ENCODE data around the gene ART5. TPM values are rescaled to one million over a fixed set of nuclear protein-coding genes. Genes with fewer than 3 reads are reported as not detected.

The ART5 gene
- total and polyA plus RNA-seq, 2 donors (not counting 1 experiment from before 2014, with no cell fraction given), result 0.50 TPM; not detected in 1

- no peaks in the 10 kb centered on the region for H3K27me3 ChIP-seq (ENCODE audit: control insufficient read depth, insufficient read depth, low read length)
- H3K27ac ChIP-seq (ENCODE audit: insufficient read depth, low read length), result no peak overlapping the region
- no peaks in the 10 kb centered on the region for H3K79me2 ChIP-seq (ENCODE audit: control insufficient read depth, insufficient read depth, low read length)
- TF ChIP-seq EZH2 (IDR thresholded peaks at IDR 0.05; ENCODE audit: low read length, missing control alignments), result no peak
- TF ChIP-seq, protein P1, sequence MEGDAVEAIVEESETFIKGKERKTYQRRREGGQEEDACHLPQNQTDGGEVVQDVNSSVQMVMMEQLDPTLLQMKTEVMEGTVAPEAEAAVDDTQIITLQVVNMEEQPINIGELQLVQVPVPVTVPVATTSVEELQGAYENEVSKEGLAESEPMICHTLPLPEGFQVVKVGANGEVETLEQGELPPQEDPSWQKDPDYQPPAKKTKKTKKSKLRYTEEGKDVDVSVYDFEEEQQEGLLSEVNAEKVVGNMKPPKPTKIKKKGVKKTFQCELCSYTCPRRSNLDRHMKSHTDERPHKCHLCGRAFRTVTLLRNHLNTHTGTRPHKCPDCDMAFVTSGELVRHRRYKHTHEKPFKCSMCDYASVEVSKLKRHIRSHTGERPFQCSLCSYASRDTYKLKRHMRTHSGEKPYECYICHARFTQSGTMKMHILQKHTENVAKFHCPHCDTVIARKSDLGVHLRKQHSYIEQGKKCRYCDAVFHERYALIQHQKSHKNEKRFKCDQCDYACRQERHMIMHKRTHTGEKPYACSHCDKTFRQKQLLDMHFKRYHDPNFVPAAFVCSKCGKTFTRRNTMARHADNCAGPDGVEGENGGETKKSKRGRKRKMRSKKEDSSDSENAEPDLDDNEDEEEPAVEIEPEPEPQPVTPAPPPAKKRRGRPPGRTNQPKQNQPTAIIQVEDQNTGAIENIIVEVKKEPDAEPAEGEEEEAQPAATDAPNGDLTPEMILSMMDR (conservative IDR thresholded peaks at IDR 0.05 in 1 of 2, IDR thresholded peaks at IDR 0.05 in 1 of 2; ENCODE audit: low read depth in 1 of 2, low read length in 2 of 2), result no peak
- H3K4me1 ChIP-seq (ENCODE audit: control insufficient read depth, extremely low read depth, insufficient read depth, low read length), result no peaks in the 10 kb centered on the region
- H3K9me3 ChIP-seq (ENCODE audit: control insufficient read depth, insufficient read depth, low read depth, low read length), result no peaks in the 10 kb centered on the region
- no peak overlapping the region for H3K4me3 ChIP-seq (replicated peaks in 1 of 4; ENCODE audit: control extremely low read depth in 1 of 4, insufficient read depth in 1 of 4, low read depth in 3 of 4, low read length in 4 of 4)
- no peak overlapping the region for H3K4me2 ChIP-seq (ENCODE audit: extremely low read depth, insufficient read depth, low read length)
- H4K20me1 ChIP-seq (ENCODE audit: control insufficient read depth, extremely low read depth, insufficient read depth, low read length), result no peaks in the 10 kb centered on the region
- H2AFZ ChIP-seq (ENCODE audit: low read length), result no peak overlapping the region
- no peak overlapping the region for H3K9ac ChIP-seq (ENCODE audit: insufficient read depth, low read length)
- DNase-seq (ENCODE audit: low read depth in 2 of 2), result no peak
- no peaks in the 10 kb centered on the region for H3K36me3 ChIP-seq (ENCODE audit: control insufficient read depth, insufficient read depth, low read length)
Measured at GRCh38 chr11:3622521-3622920, 19.3 kb downstream of the ART5 start.

GRCh38 chr11:3617990-3618389 is 23.8 kb downstream of the ART5 start:
- DNase-seq (ENCODE audit: low read depth in 2 of 2), result no peak
- Histone ChIP-seq H3K36me3 (ENCODE audit: control insufficient read depth, insufficient read depth, low read length) (no peaks in the 10 kb centered on the region), H3K4me2 (ENCODE audit: extremely low read depth, insufficient read depth, low read length) (no peak overlapping the region), H3K4me3 (replicated peaks in 1 of 4; ENCODE audit: control extremely low read depth in 1 of 4, insufficient read depth in 1 of 4, low read depth in 3 of 4, low read length in 4 of 4) (no peak overlapping the region), H3K27ac (ENCODE audit: insufficient read depth, low read length) (no peak overlapping the region), H3K9me3 (ENCODE audit: control insufficient read depth, insufficient read depth, low read depth, low read length) (no peaks in the 10 kb centered on the region), H3K27me3 (ENCODE audit: control insufficient read depth, insufficient read depth, low read length) (no peaks in the 10 kb centered on the region), H4K20me1 (ENCODE audit: control insufficient read depth, extremely low read depth, insufficient read depth, low read length) (no peaks in the 10 kb centered on the region), H2AFZ (ENCODE audit: low read length) (no peak overlapping the region), H3K79me2 (ENCODE audit: control insufficient read depth, insufficient read depth, low read length) (no peaks in the 10 kb centered on the region), H3K9ac (ENCODE audit: insufficient read depth, low read length) (no peak overlapping the region), H3K4me1 (ENCODE audit: control insufficient read depth, extremely low read depth, insufficient read depth, low read length) (no peaks in the 10 kb centered on the region)
- TF ChIP-seq, protein P1 (conservative IDR thresholded peaks at IDR 0.05 in 1 of 2, IDR thresholded peaks at IDR 0.05 in 1 of 2; ENCODE audit: low read depth in 1 of 2, low read length in 2 of 2), result no peak
- no peak for TF ChIP-seq EZH2 (IDR thresholded peaks at IDR 0.05; ENCODE audit: low read length, missing control alignments)

DNA sequence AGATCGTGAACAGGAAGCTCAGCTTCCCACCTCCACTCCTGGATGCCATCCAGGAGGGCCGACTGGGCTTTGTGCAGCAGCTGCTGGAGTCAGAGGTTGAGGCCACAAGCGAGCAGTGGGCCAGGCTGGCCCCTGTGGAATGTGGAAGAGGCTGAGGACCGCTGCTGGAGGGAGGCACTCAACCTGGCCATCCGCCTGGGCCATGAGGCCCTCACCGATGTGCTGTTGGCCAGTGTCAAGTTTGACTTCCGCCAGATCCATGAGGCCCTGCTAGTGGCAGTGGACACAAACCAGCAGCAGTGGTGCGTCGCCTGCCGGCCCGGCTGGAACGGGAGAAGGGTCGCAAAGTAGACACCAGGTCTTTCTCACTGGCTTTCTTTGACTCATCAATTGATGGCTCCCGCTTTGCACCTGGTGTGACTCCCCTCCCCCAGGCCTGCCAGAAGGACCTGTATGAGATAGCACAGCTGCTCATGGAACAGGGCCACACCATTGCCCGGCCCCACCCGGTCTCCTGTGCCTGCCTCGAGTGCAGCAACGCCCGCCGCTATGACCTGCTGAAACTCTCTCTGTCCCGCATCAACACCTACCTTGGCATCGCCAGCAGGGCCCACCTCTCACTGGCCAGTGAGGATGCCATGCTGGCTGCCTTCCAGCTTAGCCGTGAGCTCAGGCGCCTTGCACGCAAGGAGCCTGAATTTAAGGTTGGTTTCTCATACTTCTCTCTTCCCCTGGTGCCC is 24.9 kb downstream of the ART5 start:
- Histone ChIP-seq H3K9ac (ENCODE audit: insufficient read depth, low read length) (no peak overlapping the region), H3K4me1 (ENCODE audit: control insufficient read depth, extremely low read depth, insufficient read depth, low read length) (no peaks in the 10 kb centered on the region), H4K20me1 (ENCODE audit: control insufficient read depth, extremely low read depth, insufficient read depth, low read length) (no peaks in the 10 kb centered on the region), H3K79me2 (ENCODE audit: control insufficient read depth, insufficient read depth, low read length) (no peaks in the 10 kb centered on the region), H3K27me3 (ENCODE audit: control insufficient read depth, insufficient read depth, low read length) (no peaks in the 10 kb centered on the region), H3K27ac (ENCODE audit: insufficient read depth, low read length) (no peak overlapping the region), H3K4me3 (replicated peaks in 1 of 4; ENCODE audit: control extremely low read depth in 1 of 4, insufficient read depth in 1 of 4, low read depth in 3 of 4, low read length in 4 of 4) (no peak overlapping the region), H2AFZ (ENCODE audit: low read length) (no peak overlapping the region), H3K9me3 (ENCODE audit: control insufficient read depth, insufficient read depth, low read depth, low read length) (no peaks in the 10 kb centered on the region), H3K4me2 (ENCODE audit: extremely low read depth, insufficient read depth, low read length) (no peak overlapping the region), H3K36me3 (ENCODE audit: control insufficient read depth, insufficient read depth, low read length) (no peaks in the 10 kb centered on the region)
- DNase-seq (ENCODE audit: low read depth in 2 of 2), result peak in 1 of 2 donors; percentile 29
- TF ChIP-seq, protein P1 (conservative IDR thresholded peaks at IDR 0.05 in 1 of 2, IDR thresholded peaks at IDR 0.05 in 1 of 2; ENCODE audit: low read depth in 1 of 2, low read length in 2 of 2), result no peak
- TF ChIP-seq EZH2 (IDR thresholded peaks at IDR 0.05; ENCODE audit: low read length, missing control alignments), result no peak

Data from fibroblast of lung (primary cell).